GM12892 (cell line): ENCODE measurements around the gene ADAMTSL3.

Experiments
- POLR2A ChIP-seq: IDR thresholded peaks from 2 replicates; pipeline ENCODE4 v1.6.1; 2011; ENCODE audit warnings: low read depth, low read length, control low read depth
- POLR2AphosphoS5 ChIP-seq: IDR thresholded peaks from 2 replicates; pipeline ENCODE4 v1.6.1; 2011; ENCODE audit warnings: low read depth, low read length, control low read depth

GRCh38 chr15:83690676-83691075 lies 36.8 kb downstream of the ADAMTSL3 start:
- TF ChIP-seq POLR2A (no peak), POLR2AphosphoS5 (no peak)
